Measurements from ENCODE around the gene LRRC49.

- TF ChIP-seq, protein P1, sequence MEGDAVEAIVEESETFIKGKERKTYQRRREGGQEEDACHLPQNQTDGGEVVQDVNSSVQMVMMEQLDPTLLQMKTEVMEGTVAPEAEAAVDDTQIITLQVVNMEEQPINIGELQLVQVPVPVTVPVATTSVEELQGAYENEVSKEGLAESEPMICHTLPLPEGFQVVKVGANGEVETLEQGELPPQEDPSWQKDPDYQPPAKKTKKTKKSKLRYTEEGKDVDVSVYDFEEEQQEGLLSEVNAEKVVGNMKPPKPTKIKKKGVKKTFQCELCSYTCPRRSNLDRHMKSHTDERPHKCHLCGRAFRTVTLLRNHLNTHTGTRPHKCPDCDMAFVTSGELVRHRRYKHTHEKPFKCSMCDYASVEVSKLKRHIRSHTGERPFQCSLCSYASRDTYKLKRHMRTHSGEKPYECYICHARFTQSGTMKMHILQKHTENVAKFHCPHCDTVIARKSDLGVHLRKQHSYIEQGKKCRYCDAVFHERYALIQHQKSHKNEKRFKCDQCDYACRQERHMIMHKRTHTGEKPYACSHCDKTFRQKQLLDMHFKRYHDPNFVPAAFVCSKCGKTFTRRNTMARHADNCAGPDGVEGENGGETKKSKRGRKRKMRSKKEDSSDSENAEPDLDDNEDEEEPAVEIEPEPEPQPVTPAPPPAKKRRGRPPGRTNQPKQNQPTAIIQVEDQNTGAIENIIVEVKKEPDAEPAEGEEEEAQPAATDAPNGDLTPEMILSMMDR (conservative IDR thresholded peaks at IDR 0.05 in 1 of 2, IDR thresholded peaks at IDR 0.05 in 1 of 2; ENCODE audit: extremely low read depth in 1 of 2, insufficient read depth in 1 of 2, low read depth in 1 of 2, low read length in 2 of 2), result no peak
- TF ChIP-seq EZH2 (IDR thresholded peaks at IDR 0.05; ENCODE audit: borderline replicate concordance, low read length), result no peak
Observed at GRCh38 chr15:71093054-71094024, 200.7 kb downstream of the LRRC49 start.
